Astrocyte (in vitro differentiated cells and primary cell): ENCODE measurements around the gene AKNAD1. TPM values are rescaled to one million over a fixed set of nuclear protein-coding genes. Genes with fewer than 3 reads are reported as not detected.

Source experiments
- DNase-seq: peaks from one replicate; pipeline ENCODE4 v3.0.0-alpha.2; 2010; ENCODE audit warnings: low read depth
- FAIRE-seq: peaks from 2 replicates; lab custom pipeline; 2011; peaks lifted over from hg19 to GRCh38; lab: Jason Lieb, UNC
- H2AFZ ChIP-seq: 2 replicates; pipeline ENCODE4 v1.6.0; 2012; ENCODE audit warnings: low read depth, low read length, inconsistent platforms
- H3K27ac ChIP-seq: 2 replicates; pipeline ENCODE4 v1.5.1; 2011; ENCODE audit warnings: low read depth, low read length, inconsistent platforms
- H3K27me3 ChIP-seq: 2 replicates; pipeline ENCODE4 v1.6.0; 2011; ENCODE audit warnings: low read length, inconsistent platforms; ENCODE audit not compliant: insufficient read depth
- H3K36me3 ChIP-seq: 2 replicates; pipeline ENCODE4 v1.5.1; 2011; ENCODE audit warnings: low read length, inconsistent platforms; ENCODE audit not compliant: insufficient read depth
- H3K4me1 ChIP-seq: 2 replicates; pipeline ENCODE4 v1.5.1; 2011; ENCODE audit warnings: low read length, inconsistent platforms; ENCODE audit not compliant: insufficient read depth
- H3K4me2 ChIP-seq: 2 replicates; pipeline ENCODE4 v1.6.0; 2012; ENCODE audit warnings: low read length, inconsistent platforms
- H3K4me3 ChIP-seq: 2 replicates; pipeline ENCODE4 v1.5.1; 2011; ENCODE audit warnings: low read depth, mild to moderate bottlenecking, low read length, inconsistent platforms; ENCODE audit not compliant: insufficient read depth
- H3K79me2 ChIP-seq: 2 replicates; pipeline ENCODE4 v1.6.0; 2012; ENCODE audit warnings: mild to moderate bottlenecking, low read length, inconsistent platforms; ENCODE audit not compliant: insufficient read depth
- H3K9ac ChIP-seq: 2 replicates; pipeline ENCODE4 v1.6.0; 2012; ENCODE audit warnings: mild to moderate bottlenecking, low read length, inconsistent platforms
- H3K9me3 ChIP-seq: 2 replicates; pipeline ENCODE4 v1.5.1; 2012; ENCODE audit warnings: low read depth, mild to moderate bottlenecking, low read length, inconsistent platforms; ENCODE audit not compliant: insufficient read depth
- H4K20me1 ChIP-seq: 2 replicates; pipeline ENCODE4 v1.6.0; 2012; ENCODE audit warnings: low read length, inconsistent platforms; ENCODE audit not compliant: insufficient read depth
- H3K27ac Mint-ChIP-seq: one replicate; pipeline ENCODE4 v1.8.0; 2021; ENCODE audit warnings: mild to moderate bottlenecking, mixed read lengths; ENCODE audit not compliant: unreplicated experiment
- H3K27me3 Mint-ChIP-seq: one replicate; pipeline ENCODE4 v1.8.0; 2021; ENCODE audit warnings: low read depth, mixed read lengths; ENCODE audit not compliant: unreplicated experiment
- H3K36me3 Mint-ChIP-seq: one replicate; pipeline ENCODE4 v1.8.0; 2021; ENCODE audit warnings: low read depth, mixed read lengths; ENCODE audit not compliant: unreplicated experiment
- H3K4me1 Mint-ChIP-seq: one replicate; pipeline ENCODE4 v1.8.0; 2021; ENCODE audit warnings: low read depth, mixed read lengths; ENCODE audit not compliant: unreplicated experiment
- H3K4me3 Mint-ChIP-seq: one replicate; pipeline ENCODE4 v1.8.0; 2021; ENCODE audit warnings: mild to moderate bottlenecking, moderate library complexity, mixed read lengths; ENCODE audit not compliant: unreplicated experiment
- H3K9me3 Mint-ChIP-seq: one replicate; pipeline ENCODE4 v1.8.0; 2021; ENCODE audit warnings: mild to moderate bottlenecking, mixed read lengths; ENCODE audit not compliant: unreplicated experiment
- CTCF ChIP-seq: IDR thresholded peaks from 2 replicates; pipeline ENCODE4 v1.5.1; 2011; ENCODE audit warnings: low read depth, mild to moderate bottlenecking, inconsistent platforms, low read length, moderate library complexity; ENCODE audit not compliant: insufficient read depth
- EZH2 ChIP-seq: IDR thresholded peaks from 2 replicates; pipeline ENCODE4 v1.6.1; 2012; ENCODE audit warnings: mild to moderate bottlenecking, low read length, inconsistent platforms; ENCODE audit not compliant: insufficient read depth
- total RNA-seq: library from RNA; stranded (reverse); gene quantifications from 2 replicates; pipeline ENCODE4 v1.2.1, GENCODE V29; 2021

AKNAD1 gene
- total RNA-seq, 1 donor from 2014 or later: not detected

DNA sequence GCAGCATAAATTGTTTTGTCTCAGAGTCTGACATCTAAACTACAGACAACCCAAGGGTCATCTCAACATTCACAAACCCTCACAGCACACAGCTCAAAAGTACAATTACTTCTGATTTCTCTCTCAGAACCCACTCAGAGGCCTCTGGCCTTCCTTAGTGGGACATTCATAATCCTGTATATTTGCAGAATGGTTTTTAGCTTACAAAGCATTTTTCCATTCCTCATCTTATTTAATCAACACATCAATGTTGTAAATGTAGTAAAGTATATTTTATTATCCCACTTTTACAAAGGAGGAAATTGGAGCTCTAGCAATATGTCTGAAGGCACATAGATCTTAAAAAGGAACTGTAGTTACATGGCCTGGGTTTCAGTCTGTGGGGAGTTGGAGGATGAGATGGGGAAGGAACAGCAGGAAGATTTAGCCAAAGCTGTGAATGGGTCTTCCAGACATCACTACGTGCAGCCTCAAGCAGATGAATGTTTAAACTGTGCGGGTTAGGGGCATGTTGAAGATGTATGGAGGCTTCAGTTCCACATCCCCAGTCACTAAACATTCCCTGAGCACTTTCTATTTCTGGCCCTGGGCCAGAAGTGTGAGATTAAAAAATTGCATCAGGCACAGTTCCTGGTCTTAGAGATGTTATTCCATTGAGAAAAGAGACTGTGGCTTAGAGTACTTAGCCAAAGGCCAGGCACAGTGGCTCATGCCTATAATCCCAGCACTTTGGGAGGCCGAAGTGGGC lies 13.3 kb downstream of the AKNAD1 start:
- H3K4me1 Mint-ChIP-seq: no peaks in the 10 kb centered on the region
- Histone ChIP-seq H3K27ac (no peak overlapping the region), H3K4me3 (no peak overlapping the region), H3K79me2 (no peaks in the 10 kb centered on the region), H3K27me3 (no peaks in the 10 kb centered on the region), H4K20me1 (no peaks in the 10 kb centered on the region), H3K4me2 (no peak overlapping the region), H3K36me3 (no peaks in the 10 kb centered on the region), H3K9ac (no peak overlapping the region), H3K9me3 (no peaks in the 10 kb centered on the region), H3K4me1 (no peaks in the 10 kb centered on the region), H2AFZ (no peak overlapping the region)
- H3K9me3 Mint-ChIP-seq: no peaks in the 10 kb centered on the region
- no peak overlapping the region for H3K4me3 Mint-ChIP-seq
- H3K27me3 Mint-ChIP-seq: peaks cover 21% of the 10 kb centered on the region
- H3K27ac Mint-ChIP-seq: no peak overlapping the region
- FAIRE-seq (no peak), DNase-seq (no peak)
- TF ChIP-seq EZH2: no peak
- no peak for TF ChIP-seq CTCF
- no peaks in the 10 kb centered on the region for H3K36me3 Mint-ChIP-seq

- Histone ChIP-seq H3K4me1 (no peaks in the 10 kb centered on the region), H3K9ac (no peak overlapping the region)
- H3K36me3 Mint-ChIP-seq: no peaks in the 10 kb centered on the region
Measured at GRCh38 chr1:108842525-108843181, 14.2 kb downstream of the AKNAD1 start.

More at GRCh38 chr1:108842525-108843181, 14.2 kb downstream of the AKNAD1 start:
- no peak overlapping the region for H3K4me3 Mint-ChIP-seq
- FAIRE-seq (no peak), DNase-seq (no peak)
- H3K4me1 Mint-ChIP-seq: no peaks in the 10 kb centered on the region
- Histone ChIP-seq H3K4me2 (no peak overlapping the region), H2AFZ (no peak overlapping the region), H3K36me3 (no peaks in the 10 kb centered on the region), H3K27ac (no peak overlapping the region), H3K79me2 (no peaks in the 10 kb centered on the region), H4K20me1 (no peaks in the 10 kb centered on the region), H3K27me3 (no peaks in the 10 kb centered on the region), H3K4me3 (no peak overlapping the region), H3K9me3 (no peaks in the 10 kb centered on the region)
- no peak overlapping the region for H3K27ac Mint-ChIP-seq
- H3K9me3 Mint-ChIP-seq: no peaks in the 10 kb centered on the region
- TF ChIP-seq EZH2: no peak
- TF ChIP-seq CTCF: no peak
- peaks cover 19% of the 10 kb centered on the region for H3K27me3 Mint-ChIP-seq
